Thyroid gland (tissue), 4 donors: ENCODE results near the gene NFU1.

ENCODE experiments used
- CTCF ChIP-seq, 6 experiments: fragments of 200-600 bp in 3 of 6; fragments of 450-650 bp in 3 of 6; sonication (generic) in 3 of 6; IDR thresholded peaks; one replicate each; pipeline ENCODE4 v1.5.1; 2016 to 2019; ENCODE audit warnings: antibody characterized with exemption in 6 of 6, mild to moderate bottlenecking in 2 of 6, inconsistent platforms in 1 of 6, moderate library complexity in 1 of 6
- POLR2A ChIP-seq, 2 donors: fragments of 450-650 bp; IDR thresholded peaks; one replicate each; pipeline ENCODE4 v1.6.1; 2017; ENCODE audit warnings: antibody characterized with exemption in 2 of 2, mild to moderate bottlenecking in 2 of 2, moderate library complexity in 1 of 2

DNA sequence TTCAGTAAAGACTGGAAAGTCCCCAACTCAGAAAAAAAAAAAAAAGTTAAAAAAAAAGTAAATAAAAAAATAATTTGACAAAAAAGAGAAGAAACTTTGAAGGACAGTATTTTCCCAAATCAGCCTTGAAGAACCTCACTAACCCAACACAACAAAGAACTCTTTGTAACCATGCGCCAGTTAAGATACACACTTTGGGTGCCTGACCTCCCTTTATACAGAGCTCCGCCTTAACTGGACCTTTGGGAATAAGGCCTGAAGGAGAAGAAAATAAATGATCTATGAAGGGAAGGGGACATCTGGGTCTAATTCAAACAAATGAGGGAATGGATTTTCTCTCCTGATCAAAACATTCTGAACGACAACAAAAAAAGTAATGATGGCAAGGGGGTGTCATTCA, 48.0 kb downstream of the NFU1 start:
- TF ChIP-seq POLR2A (IDR thresholded peaks at IDR 0.05), result no peak
- TF ChIP-seq CTCF (IDR thresholded peaks at IDR 0.05), result no peak
